Activated CD4-positive, alpha-beta T cell treated with anti-CD3 and anti-CD28 coated beads, Interleukin-10, Interleukin-2, amounts not matched to agents 100 ng/mL and 50 ng/mL, durations not matched to agents 16 hours and 8 hours (primary cell): ENCODE data around the gene SH3BGR.
A peak's percentile ranks its signal among the peaks of the same experiment; 100 is the strongest.

Source experiments
- DNase-seq: peaks from one replicate; pipeline ENCODE4 v3.0.0-alpha.2; 2020

SH3BGR gene

GRCh38 chr21:39461419-39461818 lies 9.6 kb downstream of the SH3BGR start:
- DNase-seq = peak; percentile 38

- DNase-seq = no peak
Observed at GRCh38 chr21:39463308-39463707, 11.5 kb downstream of the SH3BGR start.

GRCh38 chr21:39466584-39466983 lies 14.8 kb downstream of the SH3BGR start:
- DNase-seq = no peak

- DNase-seq = no peak
Observed at GRCh38 chr21:39467746-39468145, 16.0 kb downstream of the SH3BGR start.

- DNase-seq = no peak
Observed at GRCh38 chr21:39468559-39468958, 16.8 kb downstream of the SH3BGR start.

- no peak for DNase-seq
Observed at GRCh38 chr21:39471598-39471997, 19.8 kb downstream of the SH3BGR start.

- no peak for DNase-seq
Observed at GRCh38 chr21:39472786-39473185, 21.0 kb downstream of the SH3BGR start.

GRCh38 chr21:39474611-39475010 lies 22.8 kb downstream of the SH3BGR start:
- DNase-seq = no peak

GRCh38 chr21:39479164-39479813 lies 27.5 kb downstream of the SH3BGR start:
- no peak for DNase-seq

- no peak for DNase-seq
Observed at GRCh38 chr21:39479814-39480182, 28.0 kb downstream of the SH3BGR start.

- no peak for DNase-seq
Observed at GRCh38 chr21:39480271-39480670, 28.5 kb downstream of the SH3BGR start.

GRCh38 chr21:39481886-39482285 lies 30.1 kb downstream of the SH3BGR start:
- DNase-seq = no peak

- DNase-seq = no peak
Observed at GRCh38 chr21:39483917-39484316, 32.1 kb downstream of the SH3BGR start.

- DNase-seq = no peak
Observed at GRCh38 chr21:39484711-39485276, 33.0 kb downstream of the SH3BGR start.

- DNase-seq = no peak
Observed at GRCh38 chr21:39489380-39489924, 37.7 kb downstream of the SH3BGR start.

GRCh38 chr21:39499156-39499555 lies 47.4 kb downstream of the SH3BGR start:
- no peak for DNase-seq

GRCh38 chr21:39502631-39503030 lies 50.9 kb downstream of the SH3BGR start:
- DNase-seq = no peak

- no peak for DNase-seq
Observed at GRCh38 chr21:39503123-39503762, 51.5 kb downstream of the SH3BGR start.

- no peak for DNase-seq
Observed at GRCh38 chr21:39504230-39504629, 52.5 kb downstream of the SH3BGR start.

- DNase-seq = no peak
Observed at GRCh38 chr21:39510240-39510639, 58.5 kb downstream of the SH3BGR start.

GRCh38 chr21:39511102-39511501 lies 59.3 kb downstream of the SH3BGR start:
- no peak for DNase-seq

GRCh38 chr21:39513735-39514134 lies 62.0 kb downstream of the SH3BGR start:
- DNase-seq = no peak

GRCh38 chr21:39515684-39516472 lies 64.1 kb downstream of the SH3BGR start:
- no peak for DNase-seq
